SK-N-SH treated with all-trans-retinoic acid at 6 μM for 48 hours (cell line): ENCODE data around the gene SGPL1.

Experiments used
- ATAC-seq: fragments of 200-7000 bp; cut with Tn5 transposase; 3 replicates; pipeline ENCODE4 v1.9.1; 2020; ENCODE audit warnings: mild to moderate bottlenecking, moderate library complexity
- ARNTL ChIP-seq: fragments of 450-650 bp; formaldehyde crosslinking; IDR thresholded peaks from 2 replicates; pipeline ENCODE4 v1.5.0; 2020; ENCODE audit warnings: low read depth, mild to moderate bottlenecking, moderate library complexity, borderline replicate concordance
- BACH2 ChIP-seq: fragments of 250-450 bp; sonication (Bioruptor Pico); IDR thresholded peaks from 2 replicates; pipeline ENCODE4 v1.9.0; 2021; ENCODE audit warnings: mild to moderate bottlenecking, borderline replicate concordance
- CSDC2 ChIP-seq: fragments of 250-450 bp; sonication (Bioruptor Pico); IDR thresholded peaks from 2 replicates; pipeline ENCODE4 v1.5.0; 2020; ENCODE audit warnings: mild to moderate bottlenecking, moderate library complexity
- ESRRG ChIP-seq: fragments of 250-450 bp; sonication (Bioruptor Pico); IDR thresholded peaks from 2 replicates; pipeline ENCODE4 v1.6.1; 2021; ENCODE audit warnings: mild to moderate bottlenecking
- GLIS3 ChIP-seq: fragments of 250-450 bp; sonication (Bioruptor Pico); IDR thresholded peaks from 2 replicates; pipeline ENCODE4 v1.5.0; 2020; ENCODE audit warnings: mild to moderate bottlenecking, moderate library complexity
- ISL1 ChIP-seq: fragments of 250-450 bp; sonication (Bioruptor Pico); IDR thresholded peaks from 2 replicates; pipeline ENCODE4 v2.1.2; 2022; ENCODE audit warnings: mild to moderate bottlenecking, moderate library complexity
- OSR1 ChIP-seq: fragments of 250-450 bp; sonication (Bioruptor Pico); IDR thresholded peaks from 2 replicates; pipeline ENCODE4 v1.8.0; 2022; ENCODE audit warnings: moderate library complexity, mild to moderate bottlenecking, inconsistent platforms
- PPARA ChIP-seq: fragments of 250-450 bp; sonication (Bioruptor Pico); IDR thresholded peaks from 2 replicates; pipeline ENCODE4 v1.5.0; 2020; ENCODE audit warnings: mild to moderate bottlenecking, borderline replicate concordance
- SNAI2 ChIP-seq: fragments of 250-450 bp; sonication (Bioruptor Pico); IDR thresholded peaks from 2 replicates; pipeline ENCODE4 v1.5.0; 2020; ENCODE audit warnings: mild to moderate bottlenecking, moderate library complexity
- TCF4 ChIP-seq: fragments of 250-450 bp; sonication (Bioruptor Pico); IDR thresholded peaks from 2 replicates; pipeline ENCODE4 v1.8.0; 2021; ENCODE audit warnings: mild to moderate bottlenecking, moderate library complexity, borderline replicate concordance
- TOX ChIP-seq: fragments of 250-450 bp; sonication (Bioruptor Pico); IDR thresholded peaks from 2 replicates; pipeline ENCODE4 v1.8.0; 2021; ENCODE audit warnings: mild to moderate bottlenecking, moderate library complexity, borderline replicate concordance
- ZC3H10 ChIP-seq: fragments of 250-450 bp; sonication (Bioruptor Pico); IDR thresholded peaks from 2 replicates; pipeline ENCODE4 v1.5.1; 2021; ENCODE audit warnings: mild to moderate bottlenecking, moderate library complexity
- ZFP3 ChIP-seq: fragments of 250-450 bp; sonication (Bioruptor Pico); IDR thresholded peaks from 2 replicates; pipeline ENCODE4 v1.5.0; 2020; ENCODE audit warnings: mild to moderate bottlenecking, moderate library complexity
- ZFP30 ChIP-seq: fragments of 450-650 bp; formaldehyde crosslinking; IDR thresholded peaks from 2 replicates; pipeline ENCODE4 v1.5.0; 2022; ENCODE audit warnings: mild to moderate bottlenecking, moderate library complexity
- ZNF565 ChIP-seq: fragments of 450-650 bp; formaldehyde crosslinking; conservative IDR thresholded peaks from 2 replicates; pipeline ENCODE4 v1.5.0; 2020; ENCODE audit warnings: low read depth, mild to moderate bottlenecking, moderate library complexity
- ZNF70 ChIP-seq: fragments of 450-650 bp; formaldehyde crosslinking; IDR thresholded peaks from 2 replicates; pipeline ENCODE4 v1.5.0; 2020; ENCODE audit warnings: mild to moderate bottlenecking, moderate library complexity
- ZNF8 ChIP-seq: fragments of 450-650 bp; formaldehyde crosslinking; IDR thresholded peaks from 2 replicates; pipeline ENCODE4 v1.5.0; 2020; ENCODE audit warnings: mild to moderate bottlenecking, moderate library complexity
- TF ChIP-seq, protein P1 (sequence below): fragments of 250-450 bp; sonication (Bioruptor Pico); IDR thresholded peaks from 2 replicates; pipeline ENCODE4 v1.5.1; 2021; ENCODE audit warnings: mild to moderate bottlenecking, moderate library complexity
- TF ChIP-seq, protein P2 (sequence below): fragments of 250-450 bp; sonication (Bioruptor Pico); IDR thresholded peaks from 2 replicates; pipeline ENCODE4 v1.5.1; 2020; ENCODE audit warnings: low read depth, mild to moderate bottlenecking, moderate library complexity
- TF ChIP-seq, protein P3 (sequence below): fragments of 250-450 bp; sonication (Bioruptor Pico); IDR thresholded peaks from 2 replicates; pipeline ENCODE4 v1.8.0; 2020; ENCODE audit warnings: mild to moderate bottlenecking, moderate library complexity, borderline replicate concordance
- TF ChIP-seq, protein P4 (sequence below): fragments of 250-450 bp; sonication (Bioruptor Pico); IDR thresholded peaks from 2 replicates; pipeline ENCODE4 v1.5.0; 2020; ENCODE audit warnings: mild to moderate bottlenecking, moderate library complexity
- TF ChIP-seq, protein P5 (sequence below): fragments of 250-450 bp; sonication (Bioruptor Pico); IDR thresholded peaks from 2 replicates; pipeline ENCODE4 v1.8.0; 2021; ENCODE audit warnings: low read depth, mild to moderate bottlenecking, moderate library complexity, borderline replicate concordance

Gene SGPL1

DNA sequence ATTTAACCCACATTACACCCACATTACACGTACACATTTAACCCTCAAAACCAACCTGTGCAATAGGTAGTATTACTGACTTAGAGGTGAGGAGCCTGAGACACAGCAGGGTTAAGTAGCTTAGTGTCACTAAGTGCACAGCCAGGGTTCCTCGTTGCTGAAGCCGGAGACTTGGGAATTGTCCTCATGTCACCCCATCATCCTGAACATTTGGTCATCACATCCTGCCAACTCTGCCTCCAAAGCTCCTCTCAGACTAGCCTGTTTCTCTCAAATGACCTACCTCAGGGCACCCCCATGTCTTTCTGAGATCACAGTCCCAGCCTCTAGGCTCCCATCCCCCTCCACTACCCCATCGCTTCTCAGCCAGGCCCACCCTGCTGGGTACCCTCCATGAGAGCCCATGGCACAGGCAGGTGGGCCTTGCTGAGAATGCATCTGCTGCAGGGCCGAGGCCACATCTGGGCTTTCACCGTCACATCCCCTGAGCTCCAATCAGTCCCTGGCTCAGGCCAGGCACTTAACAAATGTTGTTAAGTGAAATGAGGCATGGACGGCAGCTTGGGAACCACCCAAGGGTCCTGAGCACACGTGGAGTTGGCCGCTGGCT lies 93.7 kb downstream of the SGPL1 start:
- TF ChIP-seq SNAI2 (no peak), ZNF565 (no peak), OSR1 (CRISPR knock-in tag) (no peak), ZC3H10 (no peak), ZNF70 (CRISPR knock-in tag) (no peak), ISL1 (CRISPR knock-in tag) (no peak), ZFP3 (no peak), BACH2 (CRISPR knock-in tag) (no peak), ZFP30 (no peak), ZNF8 (CRISPR knock-in tag) (no peak), ARNTL (CRISPR knock-in tag) (no peak), TOX (no peak), GLIS3 (no peak), PPARA (CRISPR knock-in tag) (no peak), TCF4 (CRISPR knock-in tag) (no peak)
- TF ChIP-seq, protein P1, sequence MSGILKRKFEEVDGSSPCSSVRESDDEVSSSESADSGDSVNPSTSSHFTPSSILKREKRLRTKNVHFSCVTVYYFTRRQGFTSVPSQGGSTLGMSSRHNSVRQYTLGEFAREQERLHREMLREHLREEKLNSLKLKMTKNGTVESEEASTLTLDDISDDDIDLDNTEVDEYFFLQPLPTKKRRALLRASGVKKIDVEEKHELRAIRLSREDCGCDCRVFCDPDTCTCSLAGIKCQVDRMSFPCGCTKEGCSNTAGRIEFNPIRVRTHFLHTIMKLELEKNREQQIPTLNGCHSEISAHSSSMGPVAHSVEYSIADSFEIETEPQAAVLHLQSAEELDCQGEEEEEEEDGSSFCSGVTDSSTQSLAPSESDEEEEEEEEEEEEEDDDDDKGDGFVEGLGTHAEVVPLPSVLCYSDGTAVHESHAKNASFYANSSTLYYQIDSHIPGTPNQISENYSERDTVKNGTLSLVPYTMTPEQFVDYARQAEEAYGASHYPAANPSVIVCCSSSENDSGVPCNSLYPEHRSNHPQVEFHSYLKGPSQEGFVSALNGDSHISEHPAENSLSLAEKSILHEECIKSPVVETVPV (CRISPR knock-in tag), result no peak
- TF ChIP-seq, protein P2, sequence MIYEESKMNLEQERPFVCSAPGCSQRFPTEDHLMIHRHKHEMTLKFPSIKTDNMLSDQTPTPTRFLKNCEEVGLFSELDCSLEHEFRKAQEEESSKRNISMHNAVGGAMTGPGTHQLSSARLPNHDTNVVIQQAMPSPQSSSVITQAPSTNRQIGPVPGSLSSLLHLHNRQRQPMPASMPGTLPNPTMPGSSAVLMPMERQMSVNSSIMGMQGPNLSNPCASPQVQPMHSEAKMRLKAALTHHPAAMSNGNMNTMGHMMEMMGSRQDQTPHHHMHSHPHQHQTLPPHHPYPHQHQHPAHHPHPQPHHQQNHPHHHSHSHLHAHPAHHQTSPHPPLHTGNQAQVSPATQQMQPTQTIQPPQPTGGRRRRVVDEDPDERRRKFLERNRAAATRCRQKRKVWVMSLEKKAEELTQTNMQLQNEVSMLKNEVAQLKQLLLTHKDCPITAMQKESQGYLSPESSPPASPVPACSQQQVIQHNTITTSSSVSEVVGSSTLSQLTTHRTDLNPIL, result no peak
- TF ChIP-seq, protein P3, sequence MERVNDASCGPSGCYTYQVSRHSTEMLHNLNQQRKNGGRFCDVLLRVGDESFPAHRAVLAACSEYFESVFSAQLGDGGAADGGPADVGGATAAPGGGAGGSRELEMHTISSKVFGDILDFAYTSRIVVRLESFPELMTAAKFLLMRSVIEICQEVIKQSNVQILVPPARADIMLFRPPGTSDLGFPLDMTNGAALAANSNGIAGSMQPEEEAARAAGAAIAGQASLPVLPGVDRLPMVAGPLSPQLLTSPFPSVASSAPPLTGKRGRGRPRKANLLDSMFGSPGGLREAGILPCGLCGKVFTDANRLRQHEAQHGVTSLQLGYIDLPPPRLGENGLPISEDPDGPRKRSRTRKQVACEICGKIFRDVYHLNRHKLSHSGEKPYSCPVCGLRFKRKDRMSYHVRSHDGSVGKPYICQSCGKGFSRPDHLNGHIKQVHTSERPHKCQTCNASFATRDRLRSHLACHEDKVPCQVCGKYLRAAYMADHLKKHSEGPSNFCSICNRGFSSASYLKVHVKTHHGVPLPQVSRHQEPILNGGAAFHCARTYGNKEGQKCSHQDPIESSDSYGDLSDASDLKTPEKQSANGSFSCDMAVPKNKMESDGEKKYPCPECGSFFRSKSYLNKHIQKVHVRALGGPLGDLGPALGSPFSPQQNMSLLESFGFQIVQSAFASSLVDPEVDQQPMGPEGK (CRISPR knock-in tag), result no peak

DNA sequence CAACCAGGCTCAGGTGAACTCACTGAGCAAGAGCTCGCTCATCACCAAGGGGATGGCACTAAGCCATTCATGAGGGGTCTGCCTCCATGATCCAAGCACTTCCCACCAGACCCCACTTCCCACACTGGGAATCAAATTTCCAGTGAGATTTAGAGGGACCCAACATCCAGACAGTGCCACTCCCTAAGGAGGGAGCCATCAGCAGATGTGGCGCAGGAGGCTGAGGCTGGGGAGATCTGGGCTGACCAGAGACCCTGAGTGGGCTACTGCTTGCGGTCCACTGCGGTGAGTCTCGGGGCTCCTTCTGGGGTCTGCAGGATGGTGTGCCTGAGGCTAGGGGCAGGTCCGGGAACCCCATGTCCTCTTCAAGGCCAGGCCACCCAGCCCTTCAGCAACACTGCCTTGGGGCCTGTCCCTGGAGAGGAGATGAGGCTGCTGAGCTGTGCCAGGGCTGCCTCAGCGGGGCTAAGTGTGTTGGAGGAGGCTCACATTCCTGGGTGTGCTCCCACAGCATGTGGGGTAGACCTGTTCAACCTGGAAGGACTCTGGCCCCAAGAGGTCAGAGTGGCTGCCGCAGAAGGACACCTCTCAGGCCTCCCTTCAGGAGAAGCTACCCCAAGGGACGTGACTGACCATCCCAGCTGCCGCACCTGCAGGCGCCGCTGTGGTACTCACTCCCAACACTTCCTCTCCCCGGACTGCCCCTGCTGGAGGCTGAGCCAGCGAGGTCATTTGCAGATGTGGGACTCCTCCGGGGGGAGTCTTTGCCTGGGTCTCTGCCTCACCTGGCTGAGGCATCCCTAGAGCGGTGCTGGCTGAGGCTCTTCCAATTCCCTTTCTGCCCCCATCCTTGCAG lies 95.0 kb downstream of the SGPL1 start:
- ATAC-seq, result no peak
- TF ChIP-seq ZC3H10 (no peak), BACH2 (CRISPR knock-in tag) (no peak), CSDC2 (CRISPR knock-in tag) (no peak), ZNF70 (CRISPR knock-in tag) (no peak), ISL1 (CRISPR knock-in tag) (no peak), ZNF565 (no peak), ESRRG (CRISPR knock-in tag) (no peak), GLIS3 (no peak), ZNF8 (CRISPR knock-in tag) (no peak), OSR1 (CRISPR knock-in tag) (no peak), PPARA (CRISPR knock-in tag) (no peak), SNAI2 (no peak), TCF4 (CRISPR knock-in tag) (no peak), ZFP3 (no peak)
- TF ChIP-seq, protein P4, sequence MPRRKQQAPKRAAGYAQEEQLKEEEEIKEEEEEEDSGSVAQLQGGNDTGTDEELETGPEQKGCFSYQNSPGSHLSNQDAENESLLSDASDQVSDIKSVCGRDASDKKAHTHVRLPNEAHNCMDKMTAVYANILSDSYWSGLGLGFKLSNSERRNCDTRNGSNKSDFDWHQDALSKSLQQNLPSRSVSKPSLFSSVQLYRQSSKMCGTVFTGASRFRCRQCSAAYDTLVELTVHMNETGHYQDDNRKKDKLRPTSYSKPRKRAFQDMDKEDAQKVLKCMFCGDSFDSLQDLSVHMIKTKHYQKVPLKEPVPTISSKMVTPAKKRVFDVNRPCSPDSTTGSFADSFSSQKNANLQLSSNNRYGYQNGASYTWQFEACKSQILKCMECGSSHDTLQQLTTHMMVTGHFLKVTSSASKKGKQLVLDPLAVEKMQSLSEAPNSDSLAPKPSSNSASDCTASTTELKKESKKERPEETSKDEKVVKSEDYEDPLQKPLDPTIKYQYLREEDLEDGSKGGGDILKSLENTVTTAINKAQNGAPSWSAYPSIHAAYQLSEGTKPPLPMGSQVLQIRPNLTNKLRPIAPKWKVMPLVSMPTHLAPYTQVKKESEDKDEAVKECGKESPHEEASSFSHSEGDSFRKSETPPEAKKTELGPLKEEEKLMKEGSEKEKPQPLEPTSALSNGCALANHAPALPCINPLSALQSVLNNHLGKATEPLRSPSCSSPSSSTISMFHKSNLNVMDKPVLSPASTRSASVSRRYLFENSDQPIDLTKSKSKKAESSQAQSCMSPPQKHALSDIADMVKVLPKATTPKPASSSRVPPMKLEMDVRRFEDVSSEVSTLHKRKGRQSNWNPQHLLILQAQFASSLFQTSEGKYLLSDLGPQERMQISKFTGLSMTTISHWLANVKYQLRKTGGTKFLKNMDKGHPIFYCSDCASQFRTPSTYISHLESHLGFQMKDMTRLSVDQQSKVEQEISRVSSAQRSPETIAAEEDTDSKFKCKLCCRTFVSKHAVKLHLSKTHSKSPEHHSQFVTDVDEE (CRISPR knock-in tag), result no peak
- TF ChIP-seq, protein P3 (CRISPR knock-in tag), result no peak
- TF ChIP-seq, protein P1 (CRISPR knock-in tag), result no peak
- TF ChIP-seq, protein P5, sequence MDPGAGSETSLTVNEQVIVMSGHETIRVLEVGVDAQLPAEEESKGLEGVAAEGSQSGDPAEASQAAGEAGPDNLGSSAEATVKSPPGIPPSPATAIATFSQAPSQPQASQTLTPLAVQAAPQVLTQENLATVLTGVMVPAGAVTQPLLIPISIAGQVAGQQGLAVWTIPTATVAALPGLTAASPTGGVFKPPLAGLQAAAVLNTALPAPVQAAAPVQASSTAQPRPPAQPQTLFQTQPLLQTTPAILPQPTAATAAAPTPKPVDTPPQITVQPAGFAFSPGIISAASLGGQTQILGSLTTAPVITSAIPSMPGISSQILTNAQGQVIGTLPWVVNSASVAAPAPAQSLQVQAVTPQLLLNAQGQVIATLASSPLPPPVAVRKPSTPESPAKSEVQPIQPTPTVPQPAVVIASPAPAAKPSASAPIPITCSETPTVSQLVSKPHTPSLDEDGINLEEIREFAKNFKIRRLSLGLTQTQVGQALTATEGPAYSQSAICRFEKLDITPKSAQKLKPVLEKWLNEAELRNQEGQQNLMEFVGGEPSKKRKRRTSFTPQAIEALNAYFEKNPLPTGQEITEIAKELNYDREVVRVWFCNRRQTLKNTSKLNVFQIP (CRISPR knock-in tag), result no peak
- TF ChIP-seq, protein P2, result no peak

More for the DNA sequence above, 93.7 kb downstream of the SGPL1 start:
- ATAC-seq, result no peak
